ENCODE measurements around the gene TAF7L. TPM values are rescaled to one million over a fixed set of nuclear protein-coding genes. Genes with fewer than 3 reads are reported as not detected.

Gene TAF7L
- total and polyA plus RNA-seq, 2 of the 13 experiments (the other 11 are each of a cell fraction or from before 2014, with no cell fraction given) = 0.05 TPM; not detected in 1

DNA sequence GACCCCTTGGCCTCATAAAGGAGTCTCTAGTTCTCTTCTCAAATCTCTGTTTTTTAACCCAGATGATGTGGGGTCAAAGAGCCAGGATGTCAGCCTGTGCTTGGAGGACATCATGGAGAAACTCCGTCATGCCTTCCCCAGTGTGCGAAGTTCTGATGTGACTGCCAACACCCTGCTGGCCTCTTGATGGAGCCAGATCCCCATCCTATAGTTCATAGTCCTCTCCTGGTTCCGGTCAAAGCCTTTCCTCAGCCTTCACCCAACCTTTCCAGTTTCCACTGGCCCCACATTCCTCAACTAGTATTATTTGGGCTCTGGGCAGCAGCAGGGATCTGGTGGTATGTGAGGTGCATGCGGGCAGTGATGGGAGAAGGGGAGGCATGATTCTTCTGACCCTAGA lies 30.7 kb downstream of the TAF7L start:
- H3K4me3 ChIP-seq (replicated peaks in 1 of 3; ENCODE audit: insufficient read depth in 1 of 3, low read depth in 2 of 3, low read length in 3 of 3) = no peak overlapping the region
- H3K9me3 ChIP-seq (ENCODE audit: low read length) = no peaks in the 10 kb centered on the region
- intact Hi-C loops (cut with micrococcal nuclease; ENCODE audit: unreplicated experiment) = no loop called here
- H3K27me3 ChIP-seq (ENCODE audit: control insufficient read depth in 1 of 2, insufficient read depth in 2 of 2, low read length in 2 of 2) = no peaks in the 10 kb centered on the region
- POLR2A ChIA-PET = no interaction called here
- H3K27ac ChIP-seq (ENCODE audit: extremely low read length, insufficient read depth, low read length) = no peak overlapping the region
- peak; percentile 91 for ATAC-seq
- H3K36me3 ChIP-seq (replicated peaks in 1 of 2; ENCODE audit: control insufficient read depth in 1 of 2, insufficient read depth in 2 of 2, low read length in 2 of 2) = no peaks in the 10 kb centered on the region
- no peaks in the 10 kb centered on the region for H3K79me2 ChIP-seq (ENCODE audit: insufficient read depth, low read length)
- CTCF ChIA-PET (ENCODE audit: low intra/inter-chr PET ratio, low total read pairs) = interaction anchor here (0.8 kb wide), 1 partner anchor 27 kb away, joined by 4 read pairs; no protein-coding TSS in a partner anchor
- TF ChIP-seq SP140L (CRISPR knock-in tag; IDR thresholded peaks at IDR 0.05; ENCODE audit: borderline replicate concordance) (no peak), ETV5 (CRISPR knock-in tag; IDR thresholded peaks at IDR 0.05; ENCODE audit: borderline replicate concordance) (peak; percentile 28; the same call in 1 of the 2 replicates), STAG1 (CRISPR knock-in tag; IDR thresholded peaks at IDR 0.05) (peak; percentile 63), RAD21 (CRISPR knock-in tag; IDR thresholded peaks at IDR 0.05) (0 out of 2 replicates have a peak, but pooled peaks have one; percentile 30), ELF3 (CRISPR knock-in tag; IDR thresholded peaks at IDR 0.05) (no peak), SMC3 (IDR thresholded peaks at IDR 0.05; ENCODE audit: low read length) (peak; percentile 50; the same call in 1 of the 2 replicates), HNF4A (CRISPR knock-in tag; IDR thresholded peaks at IDR 0.05) (0 out of 2 replicates have a peak, but pooled peaks have one; percentile 8)
- TF ChIP-seq, protein P1, sequence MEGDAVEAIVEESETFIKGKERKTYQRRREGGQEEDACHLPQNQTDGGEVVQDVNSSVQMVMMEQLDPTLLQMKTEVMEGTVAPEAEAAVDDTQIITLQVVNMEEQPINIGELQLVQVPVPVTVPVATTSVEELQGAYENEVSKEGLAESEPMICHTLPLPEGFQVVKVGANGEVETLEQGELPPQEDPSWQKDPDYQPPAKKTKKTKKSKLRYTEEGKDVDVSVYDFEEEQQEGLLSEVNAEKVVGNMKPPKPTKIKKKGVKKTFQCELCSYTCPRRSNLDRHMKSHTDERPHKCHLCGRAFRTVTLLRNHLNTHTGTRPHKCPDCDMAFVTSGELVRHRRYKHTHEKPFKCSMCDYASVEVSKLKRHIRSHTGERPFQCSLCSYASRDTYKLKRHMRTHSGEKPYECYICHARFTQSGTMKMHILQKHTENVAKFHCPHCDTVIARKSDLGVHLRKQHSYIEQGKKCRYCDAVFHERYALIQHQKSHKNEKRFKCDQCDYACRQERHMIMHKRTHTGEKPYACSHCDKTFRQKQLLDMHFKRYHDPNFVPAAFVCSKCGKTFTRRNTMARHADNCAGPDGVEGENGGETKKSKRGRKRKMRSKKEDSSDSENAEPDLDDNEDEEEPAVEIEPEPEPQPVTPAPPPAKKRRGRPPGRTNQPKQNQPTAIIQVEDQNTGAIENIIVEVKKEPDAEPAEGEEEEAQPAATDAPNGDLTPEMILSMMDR (CRISPR knock-in tag; IDR thresholded peaks at IDR 0.05) = peak; percentile 69
- DNase-seq (ENCODE audit: low spot score) = peak; percentile 9
- no peak overlapping the region for H2AFZ ChIP-seq (ENCODE audit: low read length)
- no peak overlapping the region for H3K4me2 ChIP-seq (ENCODE audit: low read depth, low read length)
- H3K4me1 ChIP-seq (ENCODE audit: insufficient read depth, low read length) = no peaks in the 10 kb centered on the region
- no peaks in the 10 kb centered on the region for H4K20me1 ChIP-seq (ENCODE audit: insufficient read depth, low read length)
- WGBS (ENCODE audit: low lambda C conversion rate) = 100% methylated on average over 1 of the region's 4 CpGs
- in situ Hi-C loops (cut with HindIII; ENCODE audit: extremely low pct_ligation_motif_present, low pct_unique_long_range_greater_than_20kb) = no loop called here
- H3K9ac ChIP-seq (ENCODE audit: insufficient read depth, low read depth, low read length) = no peak overlapping the region
- no TSS peak for BruUV-seq (replicated peaks)
- peak; percentile 86 for FAIRE-seq

DNA sequence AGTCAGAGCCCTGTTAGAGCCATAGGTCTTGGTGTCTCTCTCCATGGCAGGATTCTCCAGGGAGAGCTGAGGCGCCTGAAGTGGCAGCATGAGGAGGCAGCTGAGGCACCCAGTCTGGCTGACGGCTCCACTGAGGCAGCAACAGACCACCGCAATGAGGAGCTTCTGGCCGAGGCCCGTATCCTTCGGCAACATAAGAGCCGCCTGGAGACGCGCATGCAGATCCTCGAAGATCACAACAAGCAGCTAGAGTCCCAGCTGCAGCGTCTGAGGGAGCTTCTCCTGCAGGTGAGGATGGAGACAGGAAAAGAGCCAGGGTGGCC lies 32.9 kb downstream of the TAF7L start:
- H3K27ac ChIP-seq (ENCODE audit: extremely low read length, insufficient read depth, low read length) = no peak overlapping the region
- ChIA-PET POLR2A (no interaction called here), CTCF (ENCODE audit: low intra/inter-chr PET ratio, low total read pairs) (no interaction called here)
- no peaks in the 10 kb centered on the region for H3K27me3 ChIP-seq (ENCODE audit: control insufficient read depth in 1 of 2, insufficient read depth in 2 of 2, low read length in 2 of 2)
- no CpG with 5 or more reads among the region's 11 CpGs for WGBS (ENCODE audit: low lambda C conversion rate)
- DNase-seq (ENCODE audit: low spot score) (no peak), ATAC-seq (no peak), FAIRE-seq (no peak)
- in situ Hi-C loops (cut with HindIII; ENCODE audit: extremely low pct_ligation_motif_present, low pct_unique_long_range_greater_than_20kb) = no loop called here
- H3K9ac ChIP-seq (ENCODE audit: insufficient read depth, low read depth, low read length) = no peak overlapping the region
- BruUV-seq (replicated peaks) = no TSS peak
- H4K20me1 ChIP-seq (ENCODE audit: insufficient read depth, low read length) = no peaks in the 10 kb centered on the region
- no peak overlapping the region for H3K4me2 ChIP-seq (ENCODE audit: low read depth, low read length)
- H3K4me1 ChIP-seq (ENCODE audit: insufficient read depth, low read length) = no peaks in the 10 kb centered on the region
- no peaks in the 10 kb centered on the region for H3K79me2 ChIP-seq (ENCODE audit: insufficient read depth, low read length)
- no peaks in the 10 kb centered on the region for H3K9me3 ChIP-seq (ENCODE audit: low read length)
- no peak overlapping the region for H2AFZ ChIP-seq (ENCODE audit: low read length)
- intact Hi-C loops (cut with micrococcal nuclease; ENCODE audit: unreplicated experiment) = no loop called here
- no peak overlapping the region for H3K4me3 ChIP-seq (replicated peaks in 1 of 3; ENCODE audit: insufficient read depth in 1 of 3, low read depth in 2 of 3, low read length in 3 of 3)
- no peaks in the 10 kb centered on the region for H3K36me3 ChIP-seq (replicated peaks in 1 of 2; ENCODE audit: control insufficient read depth in 1 of 2, insufficient read depth in 2 of 2, low read length in 2 of 2)
- TF ChIP-seq NCOA1 (CRISPR knock-in tag; IDR thresholded peaks at IDR 0.05) (no peak), ZFP82 (CRISPR knock-in tag; IDR thresholded peaks at IDR 0.05; ENCODE audit: borderline replicate concordance) (no peak), ZBED4 (CRISPR knock-in tag; IDR thresholded peaks at IDR 0.05; ENCODE audit: borderline replicate concordance) (no peak), YEATS4 (CRISPR knock-in tag; IDR thresholded peaks at IDR 0.05; ENCODE audit: borderline replicate concordance) (no peak), NFE2L2 (IDR thresholded peaks at IDR 0.05; ENCODE audit: low read length) (no peak)

All from HepG2 (cell line).